HG03565 (cell line): ENCODE measurements around the gene PNMA1.
"Not testable (repeated sequence)": the region's sequence is repeated elsewhere in the genome, so short reads cannot be mapped to it uniquely, and the experiment has no call there.

ENCODE experiments used
- ATAC-seq: cut with Tn5 transposase; IDR thresholded peaks from one replicate; pipeline ENCODE4 v1.9.1; 2021; ENCODE audit warnings: mild to moderate bottlenecking, moderate library complexity; ENCODE audit not compliant: unreplicated experiment

The PNMA1 gene

GRCh38 chr14:73718418-73719251, 4.5 kb upstream of the PNMA1 start:
- ATAC-seq: no peak

GRCh38 chr14:73717711-73718417, 3.7 kb upstream of the PNMA1 start:
- ATAC-seq: no peak

- ATAC-seq: no peak
Measured at GRCh38 chr14:73717266-73717665, 3.1 kb upstream of the PNMA1 start.

GRCh38 chr14:73715707-73716106, 1.5 kb upstream of the PNMA1 start:
- ATAC-seq: no peak

- ATAC-seq: peak; percentile 2
Measured at GRCh38 chr14:73714656-73715081, 485 bp upstream of the PNMA1 start.

GRCh38 chr14:73713206-73713802, 880 bp downstream of the PNMA1 start:
- no peak for ATAC-seq

- no peak for ATAC-seq
Measured at GRCh38 chr14:73712540-73713180, 1.5 kb downstream of the PNMA1 start.

- ATAC-seq: no peak
Measured at GRCh38 chr14:73712071-73712506, 2.1 kb downstream of the PNMA1 start.

GRCh38 chr14:73710737-73711136, 3.4 kb downstream of the PNMA1 start:
- ATAC-seq: no peak

GRCh38 chr14:73709904-73710469, 4.2 kb downstream of the PNMA1 start:
- ATAC-seq: no peak

- not testable (repeated sequence) for ATAC-seq
Measured at GRCh38 chr14:73708076-73708475, 6.1 kb downstream of the PNMA1 start.

- ATAC-seq: no peak
Measured at GRCh38 chr14:73700325-73700724, 13.9 kb downstream of the PNMA1 start.

GRCh38 chr14:73696466-73697400, 17.5 kb downstream of the PNMA1 start:
- peak; percentile 69 for ATAC-seq

GRCh38 chr14:73695997-73696396, 18.2 kb downstream of the PNMA1 start:
- peak; percentile 41 for ATAC-seq

GRCh38 chr14:73695082-73695481, 19.1 kb downstream of the PNMA1 start:
- no peak for ATAC-seq

GRCh38 chr14:73694083-73694482, 20.1 kb downstream of the PNMA1 start:
- no peak for ATAC-seq

GRCh38 chr14:73686901-73687300, 27.3 kb downstream of the PNMA1 start:
- no peak for ATAC-seq

GRCh38 chr14:73685328-73685727, 28.9 kb downstream of the PNMA1 start:
- no peak for ATAC-seq

- no peak for ATAC-seq
Measured at GRCh38 chr14:73684627-73685026, 29.6 kb downstream of the PNMA1 start.

GRCh38 chr14:73680821-73681220, 33.4 kb downstream of the PNMA1 start:
- no peak for ATAC-seq
